HG02970 (cell line): Measurements from ENCODE around the gene BEND6.
"Not testable (repeated sequence)": the region's sequence is repeated elsewhere in the genome, so short reads cannot be mapped to it uniquely, and the experiment has no call there.

Experiments used
- ATAC-seq: cut with Tn5 transposase; IDR thresholded peaks from one replicate; pipeline ENCODE4 v1.9.1; 2021; ENCODE audit warnings: mild to moderate bottlenecking, moderate library complexity, moderate number of reproducible peaks; ENCODE audit not compliant: unreplicated experiment, low FRiP score

The BEND6 gene

GRCh38 chr6:57024321-57024720, 69.4 kb downstream of the BEND6 start:
- no peak for ATAC-seq

- no peak for ATAC-seq
Observed at GRCh38 chr6:57024775-57025174, 69.9 kb downstream of the BEND6 start.

GRCh38 chr6:57026001-57026400, 71.1 kb downstream of the BEND6 start:
- ATAC-seq = no peak

- no peak for ATAC-seq
Observed at GRCh38 chr6:57027301-57027700, 72.4 kb downstream of the BEND6 start.

GRCh38 chr6:57029213-57029612, 74.3 kb downstream of the BEND6 start:
- no peak for ATAC-seq

- no peak for ATAC-seq
Observed at GRCh38 chr6:57033228-57033627, 78.3 kb downstream of the BEND6 start.

- no peak for ATAC-seq
Observed at GRCh38 chr6:57035549-57035948, 80.6 kb downstream of the BEND6 start.

GRCh38 chr6:57038906-57039305, 84.0 kb downstream of the BEND6 start:
- no peak for ATAC-seq

- ATAC-seq = no peak
Observed at GRCh38 chr6:57040011-57040410, 85.1 kb downstream of the BEND6 start.

GRCh38 chr6:57044061-57044460, 89.2 kb downstream of the BEND6 start:
- ATAC-seq = not testable (repeated sequence)

- ATAC-seq = no peak
Observed at GRCh38 chr6:57044568-57044967, 89.7 kb downstream of the BEND6 start.

GRCh38 chr6:57046332-57047256, 91.7 kb downstream of the BEND6 start, which contains the start of gene KIAA1586:
KIAA1586 (plus strand) TSS chr6:57046693; CDS start chr6:57046756, 63 bp downstream.
- ATAC-seq = peak; percentile 86

GRCh38 chr6:57047257-57047585, 92.3 kb downstream of the BEND6 start:
- peak; percentile 21 for ATAC-seq

GRCh38 chr6:57047859-57048258, 93.0 kb downstream of the BEND6 start:
- not testable (repeated sequence) for ATAC-seq

GRCh38 chr6:57048577-57048976, 93.7 kb downstream of the BEND6 start:
- no peak for ATAC-seq

- no peak for ATAC-seq
Observed at GRCh38 chr6:57063847-57064246, 108.9 kb downstream of the BEND6 start.

- no peak for ATAC-seq
Observed at GRCh38 chr6:57064809-57065208, 109.9 kb downstream of the BEND6 start.

- no peak for ATAC-seq
Observed at GRCh38 chr6:57068061-57068460, 113.2 kb downstream of the BEND6 start.

GRCh38 chr6:57069228-57069627, 114.3 kb downstream of the BEND6 start:
- ATAC-seq = no peak

GRCh38 chr6:57069920-57070331, 115.0 kb downstream of the BEND6 start:
- no peak for ATAC-seq

GRCh38 chr6:57072108-57072507, 117.2 kb downstream of the BEND6 start:
- ATAC-seq = no peak

- no peak for ATAC-seq
Observed at GRCh38 chr6:57074383-57074782, 119.5 kb downstream of the BEND6 start.
